GM18511 (cell line): ENCODE results near the gene RTBDN.
A peak's percentile ranks its signal among the peaks of the same experiment; 100 is the strongest.

Source experiments
- ATAC-seq: cut with Tn5 transposase; IDR thresholded peaks from one replicate; pipeline ENCODE4 v1.9.1; 2021; ENCODE audit warnings: mild to moderate bottlenecking, moderate library complexity; ENCODE audit not compliant: unreplicated experiment

Gene RTBDN

GRCh38 chr19:12834566-12834943 is at the start of gene RTBDN:
TSS of gene RTBDN (minus strand) at chr19:12834579. CDS start at chr19:12829979, 4,600 bp downstream.
- no peak for ATAC-seq

- no peak for ATAC-seq
Observed at GRCh38 chr19:12882589-12882988, 48.2 kb upstream of the RTBDN start.

GRCh38 chr19:12881172-12881808 is 46.9 kb upstream of the RTBDN start, which contains the start of gene DNASE2:
TSS of gene DNASE2 (minus strand) at chr19:12881449. CDS start at chr19:12881375, 74 bp downstream.
- ATAC-seq = peak; percentile 89

GRCh38 chr19:12880551-12881171 is 46.3 kb upstream of the RTBDN start:
- peak; percentile 26 for ATAC-seq

GRCh38 chr19:12875086-12875485 is 40.7 kb upstream of the RTBDN start:
- ATAC-seq = no peak

GRCh38 chr19:12873891-12874745 is 39.7 kb upstream of the RTBDN start:
- no peak for ATAC-seq

- no peak for ATAC-seq
Observed at GRCh38 chr19:12872941-12873890, 38.8 kb upstream of the RTBDN start.

- ATAC-seq = no peak
Observed at GRCh38 chr19:12872255-12872654, 37.9 kb upstream of the RTBDN start.

- ATAC-seq = no peak
Observed at GRCh38 chr19:12871681-12872080, 37.3 kb upstream of the RTBDN start.

GRCh38 chr19:12868540-12869112 is 34.2 kb upstream of the RTBDN start:
- no peak for ATAC-seq

GRCh38 chr19:12867120-12868099 is 33.0 kb upstream of the RTBDN start:
- ATAC-seq = peak; percentile 52

GRCh38 chr19:12866416-12867119 is 32.2 kb upstream of the RTBDN start:
- no peak for ATAC-seq

- ATAC-seq = no peak
Observed at GRCh38 chr19:12865746-12866415, 31.5 kb upstream of the RTBDN start.

GRCh38 chr19:12864721-12865715 is 30.6 kb upstream of the RTBDN start:
- ATAC-seq = no peak

GRCh38 chr19:12864143-12864542 is 29.8 kb upstream of the RTBDN start:
- no peak for ATAC-seq

GRCh38 chr19:12859546-12859945 is 25.2 kb upstream of the RTBDN start:
- no peak for ATAC-seq
